Gastrocnemius medialis (tissue), 4 donors: ENCODE data around the gene PRR33. TPM values are rescaled to one million over a fixed set of nuclear protein-coding genes. Genes with fewer than 3 reads are reported as not detected.

Experiments
- ATAC-seq, 2 donors: fragments of 150-250 bp; one replicate each; pipeline ENCODE4 v1.9.1; 2016
- DNase-seq, 2 donors: peaks; one replicate each; pipeline ENCODE4 v3.0.0-alpha.2; 2019
- H3K27ac ChIP-seq, 4 donors: fragments of 200-600 bp; sonication (generic); 1 replicate in 1 of 4; 2 replicates in 3 of 4; pipeline ENCODE4 v1.5.1; 2016 to 2018; ENCODE audit warnings: mild to moderate bottlenecking in 2 of 4, moderate library complexity in 1 of 4
- H3K27me3 ChIP-seq, 3 donors: fragments of 200-600 bp; sonication (generic) in 2 of 3; 1 replicate in 1 of 3; 2 replicates in 2 of 3; pipeline versions ENCODE4 v1.5.1 to v1.6.0; 2016 to 2019; ENCODE audit warnings: mild to moderate bottlenecking in 1 of 3, moderate library complexity in 1 of 3
- H3K36me3 ChIP-seq, 2 donors: fragments of 200-600 bp; sonication (generic) in 1 of 2; one replicate each; pipeline ENCODE4 v1.5.1; 2017 to 2018
- H3K4me1 ChIP-seq, 2 donors: fragments of 200-600 bp; sonication (generic) in 1 of 2; one replicate each; pipeline ENCODE4 v1.5.1; 2016 to 2017; ENCODE audit warnings: mild to moderate bottlenecking in 2 of 2
- H3K4me3 ChIP-seq, 4 donors: fragments of 200-600 bp; sonication (generic) in 3 of 4; 1 replicate in 1 of 4; 2 replicates in 3 of 4; pipeline ENCODE4 v1.5.1; 2016 to 2019; ENCODE audit warnings: mild to moderate bottlenecking in 2 of 4
- H3K9me3 ChIP-seq, 3 donors: fragments of 200-600 bp; sonication (generic) in 2 of 3; 1 replicate in 1 of 3; 2 replicates in 2 of 3; pipeline ENCODE4 v1.5.1; 2016 to 2019
- CTCF ChIP-seq, 5 experiments: fragments of 450-650 bp in 3 of 5; fragments of 200-600 bp in 2 of 5; sonication (generic) in 2 of 5; IDR thresholded peaks in 4 of 5; conservative IDR thresholded peaks in 1 of 5; 1 replicate in 4 of 5; 2 replicates in 1 of 5; pipeline ENCODE4 v1.5.1; 2016 to 2019; ENCODE audit warnings: antibody characterized with exemption in 5 of 5, mild to moderate bottlenecking in 3 of 5, moderate library complexity in 3 of 5
- POLR2A ChIP-seq, 2 donors: fragments of 450-650 bp; IDR thresholded peaks; one replicate each; pipeline ENCODE4 v1.6.1; 2017; ENCODE audit warnings: antibody characterized with exemption in 2 of 2, mild to moderate bottlenecking in 2 of 2, moderate library complexity in 2 of 2
- in situ Hi-C, 4 donors: fragments of 200-750 bp; cut with MboI; loops; one replicate each; pipeline versions ENCODE4 v1.15.0 to v1.8.0; 2017; ENCODE audit warnings: low sequenced_read_pairs in 4 of 4
- intact Hi-C: fragments of 100-400 bp; cut with DNase I; formaldehyde crosslinking; loops from one replicate; pipeline ENCODE4 v1.15.1; 2023; ENCODE audit warnings: low total_unique reads
- total RNA-seq, 4 donors: library from RNA; depleted of rRNA; stranded (reverse); fragments of >200 nt; gene quantifications; one replicate each; pipeline versions ENCODE4 v1.1.0 to v1.2.3, GENCODE V29; 2016

The PRR33 gene
- total RNA-seq, 4 donors from 2014 or later = 0.16 to 2.3 (median 1.0) TPM

GRCh38 chr11:1936781-1937615 is 45.3 kb upstream of the PRR33 start:
- Histone ChIP-seq H3K4me1 (peaks cover 0 to 2% of the 10 kb centered on the region in 2 donors), H3K27me3 (no peaks in the 10 kb centered on the region), H3K4me3 (no peak overlapping the region), H3K27ac (peak overlapping the region in 2 of 4 donors; percentile 67 to 78), H3K36me3 (peaks cover 0 to 11% of the 10 kb centered on the region in 2 donors), H3K9me3 (no peaks in the 10 kb centered on the region)
- DNase-seq (peak; percentile 1 to 25), ATAC-seq (no peak)
- in situ Hi-C loops = no loop called here
- TF ChIP-seq POLR2A (IDR thresholded peaks at IDR 0.05) = no peak
- no peak for TF ChIP-seq CTCF (IDR thresholded peaks at IDR 0.05 in 4 of 5, conservative IDR thresholded peaks at IDR 0.05 in 1 of 5)
- intact Hi-C loops = no loop called here

GRCh38 chr11:1936072-1936780 is 44.5 kb upstream of the PRR33 start:
- Histone ChIP-seq H3K9me3 (no peaks in the 10 kb centered on the region), H3K27me3 (no peaks in the 10 kb centered on the region), H3K4me3 (no peak overlapping the region), H3K27ac (peak overlapping the region in 2 of 4 donors; percentile 67 to 78), H3K4me1 (peaks cover 0 to 6% of the 10 kb centered on the region in 2 donors), H3K36me3 (peaks cover 0 to 11% of the 10 kb centered on the region in 2 donors)
- in situ Hi-C loops (no loop called here), intact Hi-C loops (no loop called here)
- DNase-seq (no peak), ATAC-seq (no peak)
- TF ChIP-seq CTCF (IDR thresholded peaks at IDR 0.05 in 4 of 5, conservative IDR thresholded peaks at IDR 0.05 in 1 of 5) = no peak
- no peak for TF ChIP-seq POLR2A (IDR thresholded peaks at IDR 0.05)

- H3K9me3 ChIP-seq = no peaks in the 10 kb centered on the region
- H3K36me3 ChIP-seq = peaks cover 0 to 11% of the 10 kb centered on the region in 2 donors
- in situ Hi-C loops (no loop called here), intact Hi-C loops (loop anchor here (2.0 kb wide), 1 partner anchor 23 kb away; no protein-coding TSS in a partner anchor)
- peak overlapping the region in 2 of 4 donors; percentile 24 to 78 for H3K27ac ChIP-seq
- H3K4me3 ChIP-seq = no peak overlapping the region
- H3K4me1 ChIP-seq = peaks cover 0 to 6% of the 10 kb centered on the region in 2 donors
- DNase-seq (peak in 1 of 2 donors; percentile 1), ATAC-seq (no peak)
- H3K27me3 ChIP-seq = no peaks in the 10 kb centered on the region
- TF ChIP-seq CTCF (IDR thresholded peaks at IDR 0.05 in 4 of 5, conservative IDR thresholded peaks at IDR 0.05 in 1 of 5) (no peak), POLR2A (IDR thresholded peaks at IDR 0.05) (no peak)
These were observed 43.7 kb upstream of the PRR33 start for GRCh38 chr11:1935156-1936071.

GRCh38 chr11:1934335-1935155 is 42.9 kb upstream of the PRR33 start:
- in situ Hi-C loops = no loop called here
- peak overlapping the region in 2 of 4 donors; percentile 78 to 96 for H3K27ac ChIP-seq
- no peak for DNase-seq
- H3K4me1 ChIP-seq = peaks cover 0 to 6% of the 10 kb centered on the region in 2 donors
- no peaks in the 10 kb centered on the region for H3K9me3 ChIP-seq
- no peaks in the 10 kb centered on the region for H3K27me3 ChIP-seq
- H3K4me3 ChIP-seq = no peak overlapping the region
- TF ChIP-seq CTCF (IDR thresholded peaks at IDR 0.05 in 4 of 5, conservative IDR thresholded peaks at IDR 0.05 in 1 of 5) (no peak), POLR2A (IDR thresholded peaks at IDR 0.05) (no peak)
- peaks cover 0 to 11% of the 10 kb centered on the region in 2 donors for H3K36me3 ChIP-seq
- no peak for ATAC-seq
- intact Hi-C loops = loop anchor here (2.0 kb wide), 1 partner anchor 22 kb away; no protein-coding TSS in a partner anchor
